Psoas muscle (tissue), 8 donors: ENCODE measurements around the gene PLA2G1B. TPM values are rescaled to one million over a fixed set of nuclear protein-coding genes. Genes with fewer than 3 reads are reported as not detected.

Experiments
- ATAC-seq, 4 donors: fragments of 200-7000 bp; cut with Tn5 transposase; one replicate each; pipeline ENCODE4 v1.9.1; 2020; ENCODE audit warnings: moderate library complexity in 3 of 4, mild to moderate bottlenecking in 2 of 4
- DNase-seq, 2 donors: peaks; one replicate each; pipeline ENCODE4 v3.0.0-alpha.2; 2020
- H3K27ac ChIP-seq: fragments of 200-600 bp; one replicate; pipeline ENCODE4 v1.8.0; 2022
- H3K27me3 ChIP-seq, 3 donors: fragments of 200-600 bp in 1 of 3; one replicate each; pipeline versions ENCODE4 v1.6.1 to v1.8.0; 2013 to 2022; ENCODE audit warnings: low read length in 2 of 3, mild to moderate bottlenecking in 2 of 3, moderate library complexity in 1 of 3; ENCODE audit not compliant: insufficient read depth in 3 of 3
- H3K36me3 ChIP-seq, 2 donors: fragments of 200-600 bp in 1 of 2; one replicate each; pipeline versions ENCODE4 v1.6.1 to v1.8.0; 2013 to 2022; ENCODE audit warnings: low read depth in 1 of 2, mild to moderate bottlenecking in 1 of 2, moderate library complexity in 1 of 2; ENCODE audit not compliant: insufficient read depth in 1 of 2
- H3K4me1 ChIP-seq: fragments of 200-600 bp; one replicate; pipeline ENCODE4 v1.8.0; 2022
- H3K4me3 ChIP-seq: fragments of 200-600 bp; one replicate; pipeline ENCODE4 v1.8.0; 2022; ENCODE audit warnings: mild to moderate bottlenecking
- H3K9me3 ChIP-seq: fragments of 200-600 bp; one replicate; pipeline ENCODE4 v1.8.0; 2022
- CTCF ChIP-seq: fragments of 200-600 bp; IDR thresholded peaks from one replicate; pipeline ENCODE4 v1.8.0; 2022; ENCODE audit warnings: antibody characterized with exemption
- WGBS, 3 donors: extraction: QIAGEN DNeasy Blood & Tissue Kit; methylation state at CpG; one replicate each; pipeline versions ENCODE4 v1.1.6 to v1.1.7; 2013; 5-methylcytosine and 5-hydroxymethylcytosine counted together
- intact Hi-C, 2 donors: fragments of 100-400 bp; cut with DNase I; formaldehyde crosslinking; loops; one replicate each; pipeline versions ENCODE4 v1.11.0 to v1.14.2; 2022
- long read RNA-seq, 2 donors: library from polyadenylated mRNA; unstranded; transcript quantifications; one replicate each; pipeline ENCODE4 v2.0.0, GENCODE V29; 2021
- polyA plus RNA-seq, 3 donors: library from polyadenylated mRNA; stranded (reverse); fragments of 200-250 nt; gene quantifications; one replicate each; pipeline ENCODE4 v1.2.3, GENCODE V29; 2013
- total RNA-seq, 4 donors: library from RNA; stranded (reverse); fragmentation: NEBNext Ultra II Directional in 2 of 4; extraction: Animal tissue kit (Norgen Biotek cat#: 25700) in 2 of 4; gene quantifications; one replicate each; pipeline versions ENCODE4 v1.2.1 to v1.2.4, GENCODE V29; 2021 to 2023
- donor health status: healthy with polysubstance abuse.
- donor health status: DM: no; HTN: no; CAD: no; lungs with moderate emphysema.
- donor health status: Bipolar disorder and iron deficiency.
- donor health status: healthy.
- donor health status: DM: yes; HTN: yes; CAD: no.
- donor health status: DM: no; HTN: no; CAD: no.
- donor health status: DM: no; HTN: no; CAD: no.
- donor health status: DM: yes; HTN: yes; CAD: no.

PLA2G1B gene
- total RNA-seq (1 to 10 TPM in 1 of 4 donors, not detected in 3; 1.0 TPM), polyA plus RNA-seq (under 1 TPM in 2 of 3 donors, not detected in 1; 0.39 to 0.81 TPM)
- long read RNA-seq, donor 1 = 0 reads
- long read RNA-seq, donor 2 = 0 reads

GRCh38 chr12:120327593-120327992 is at the start of gene PLA2G1B:
PLA2G1B (minus strand) TSS chr12:120327779; CDS start chr12:120327753, 26 bp downstream.
- intact Hi-C loops = loop anchor here in 1 of 2 donors (10.0 kb wide), 1 partner anchor 107 kb away; the partner anchor contains the start of gene COX6A1
- no peaks in the 10 kb centered on the region for H3K9me3 ChIP-seq

GRCh38 chr12:120376934-120377572 is 49.5 kb upstream of the PLA2G1B start:
- Histone ChIP-seq H3K9me3 (no peaks in the 10 kb centered on the region), H3K4me1 (no peaks in the 10 kb centered on the region), H3K36me3 (no peaks in the 10 kb centered on the region), H3K27ac (no peak overlapping the region), H3K4me3 (no peak overlapping the region), H3K27me3 (peaks cover 0 to 62% (median 5%) of the 10 kb centered on the region in 3 donors)
- intact Hi-C loops = no loop called here
- WGBS, 3 donors = 33 to 41% (median 40%) methylated on average over 5 of the region's 5 CpGs
- no peak for TF ChIP-seq CTCF
- ATAC-seq = no peak
- no peak for DNase-seq

More at GRCh38 chr12:120327593-120327992, at the start of gene PLA2G1B:
- Histone ChIP-seq H3K4me3 (no peak within 1 kb of the TSS), H3K36me3 (no peaks in the 10 kb centered on the region), H3K4me1 (no peaks in the 10 kb centered on the region), H3K27ac (no peak within 1 kb of the TSS), H3K27me3 (peaks cover 0 to 4% (median 0%) of the 10 kb centered on the region in 3 donors)
- no peak for TF ChIP-seq CTCF
- 71 to 78% (median 75%) methylated on average over 5 of the region's 5 CpGs for WGBS, 3 donors
- no peak for DNase-seq
- no peak for ATAC-seq

DNA sequence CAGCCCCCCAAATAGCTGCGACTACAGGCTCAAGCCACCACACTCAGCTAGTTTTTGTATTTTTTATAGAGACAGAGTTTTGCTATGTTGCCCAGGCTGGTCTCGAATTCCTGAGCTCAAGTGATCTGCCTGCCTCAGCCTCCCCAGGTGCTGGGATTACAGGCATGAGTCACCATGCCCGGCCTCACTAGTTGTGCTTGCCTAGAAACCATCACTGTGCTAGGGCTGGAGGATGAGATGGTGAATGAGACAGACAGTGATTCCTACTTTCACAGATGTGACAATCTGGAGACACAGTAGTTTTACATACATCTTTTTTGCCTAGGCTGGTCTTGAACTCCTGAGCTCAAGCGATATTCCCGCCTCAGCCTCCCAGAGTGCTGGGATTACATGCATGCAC is 48.8 kb upstream of the PLA2G1B start:
- 68 to 77% (median 70%) methylated on average over 5 of the region's 5 CpGs for WGBS, 3 donors
- no peak for TF ChIP-seq CTCF
- DNase-seq = no peak

GRCh38 chr12:120376009-120376408 is 48.4 kb upstream of the PLA2G1B start:
- DNase-seq (no peak), ATAC-seq (no peak)
- intact Hi-C loops = no loop called here
- Histone ChIP-seq H3K27ac (no peak overlapping the region), H3K9me3 (no peaks in the 10 kb centered on the region), H3K27me3 (peaks cover 0 to 72% (median 5%) of the 10 kb centered on the region in 3 donors), H3K36me3 (no peaks in the 10 kb centered on the region), H3K4me3 (no peak overlapping the region), H3K4me1 (no peaks in the 10 kb centered on the region)
- 46 to 57% (median 55%) methylated on average over 2 of the region's 2 CpGs for WGBS, 3 donors
- TF ChIP-seq CTCF = no peak

More for the DNA sequence above, 48.8 kb upstream of the PLA2G1B start:
- no peak overlapping the region for H3K27ac ChIP-seq
- ATAC-seq = no peak
- no peaks in the 10 kb centered on the region for H3K36me3 ChIP-seq
- intact Hi-C loops = no loop called here
- H3K27me3 ChIP-seq = peaks cover 0 to 68% (median 5%) of the 10 kb centered on the region in 3 donors
- no peak overlapping the region for H3K4me3 ChIP-seq
- no peaks in the 10 kb centered on the region for H3K9me3 ChIP-seq
- no peaks in the 10 kb centered on the region for H3K4me1 ChIP-seq
